Brain microvascular endothelial cell (primary cell): ENCODE results near the gene TPRN.

ENCODE experiments used
- DNase-seq: peaks from one replicate; pipeline ENCODE4 v3.0.0-alpha.2; 2020
- H3K27ac ChIP-seq: fragments of 250-450 bp; sonication (Bioruptor Pico); 2 replicates; pipeline ENCODE4 v1.5.1; 2020; ENCODE audit warnings: mild to moderate bottlenecking, moderate library complexity
- H3K27me3 ChIP-seq: fragments of 250-450 bp; sonication (Bioruptor Pico); replicated peaks from 2 replicates; pipeline ENCODE4 v1.5.1; 2020; ENCODE audit warnings: mild to moderate bottlenecking
- H3K36me3 ChIP-seq: fragments of 250-450 bp; sonication (Bioruptor Pico); replicated peaks from 2 replicates; pipeline ENCODE4 v1.5.1; 2020; ENCODE audit warnings: mild to moderate bottlenecking
- H3K4me3 ChIP-seq: 2 replicates; pipeline ENCODE4 v1.5.1; 2011; ENCODE audit warnings: low read depth, mild to moderate bottlenecking, control low read depth, low read length, moderate library complexity
- in situ Hi-C: cut with HindIII; loops from 2 replicates; pipeline ENCODE4 v1.10.0; 2017; ENCODE audit warnings: low sequenced_read_pairs, low pct_ligation_motif_present
- TF ChIP-seq, protein P1 (sequence below): IDR thresholded peaks from 2 replicates; pipeline ENCODE4 v1.5.1; 2011; ENCODE audit warnings: low read depth, mild to moderate bottlenecking, moderate library complexity, low read length, control low read depth, inconsistent platforms; ENCODE audit errors: missing control alignments

TPRN gene

DNA sequence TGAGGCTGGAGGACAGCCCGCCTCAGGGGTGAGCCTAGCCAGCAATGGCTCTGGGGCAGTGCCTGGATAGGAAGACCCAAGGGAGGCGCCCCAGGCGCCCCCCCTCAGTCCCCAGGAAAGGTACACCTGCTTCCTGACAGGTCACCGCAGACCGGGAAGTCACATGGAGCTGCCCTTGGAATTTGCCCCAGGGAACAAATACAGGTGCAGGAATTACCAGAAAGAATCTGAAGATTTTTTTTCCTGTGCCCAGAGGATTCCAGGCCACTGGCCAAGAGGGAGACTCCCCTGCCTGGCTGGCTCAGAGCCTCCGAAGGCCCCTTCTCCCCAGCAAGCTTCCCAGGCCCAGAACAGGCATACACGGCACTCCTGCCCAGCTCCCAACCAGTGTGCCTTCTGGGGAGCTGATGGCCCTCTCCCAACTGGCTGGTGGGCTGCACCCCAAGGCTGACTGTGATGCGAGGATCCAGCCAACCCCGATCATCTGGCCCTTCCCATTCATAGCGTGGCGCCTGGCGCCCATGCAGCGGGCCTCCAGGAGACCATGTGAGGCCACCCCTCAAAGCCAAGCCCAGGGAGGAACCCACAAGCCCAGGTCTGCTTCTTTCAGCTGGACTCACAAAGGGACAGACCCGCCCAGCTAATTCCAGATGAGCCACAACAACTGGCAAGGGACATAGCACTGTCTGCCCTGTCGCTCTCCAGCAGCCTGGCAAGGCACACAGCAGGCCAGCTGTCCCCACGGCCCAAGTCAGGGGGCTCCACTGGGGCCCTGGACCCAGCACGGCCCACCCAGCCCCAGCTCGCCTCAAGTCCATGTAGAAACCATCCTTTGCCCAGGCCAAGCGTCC lies 2.3 kb downstream of the TPRN start:
- Histone ChIP-seq H3K36me3 (no peaks in the 10 kb centered on the region), H3K4me3 (no peak overlapping the region), H3K27ac (no peak overlapping the region), H3K27me3 (no peaks in the 10 kb centered on the region)
- TF ChIP-seq, protein P1, sequence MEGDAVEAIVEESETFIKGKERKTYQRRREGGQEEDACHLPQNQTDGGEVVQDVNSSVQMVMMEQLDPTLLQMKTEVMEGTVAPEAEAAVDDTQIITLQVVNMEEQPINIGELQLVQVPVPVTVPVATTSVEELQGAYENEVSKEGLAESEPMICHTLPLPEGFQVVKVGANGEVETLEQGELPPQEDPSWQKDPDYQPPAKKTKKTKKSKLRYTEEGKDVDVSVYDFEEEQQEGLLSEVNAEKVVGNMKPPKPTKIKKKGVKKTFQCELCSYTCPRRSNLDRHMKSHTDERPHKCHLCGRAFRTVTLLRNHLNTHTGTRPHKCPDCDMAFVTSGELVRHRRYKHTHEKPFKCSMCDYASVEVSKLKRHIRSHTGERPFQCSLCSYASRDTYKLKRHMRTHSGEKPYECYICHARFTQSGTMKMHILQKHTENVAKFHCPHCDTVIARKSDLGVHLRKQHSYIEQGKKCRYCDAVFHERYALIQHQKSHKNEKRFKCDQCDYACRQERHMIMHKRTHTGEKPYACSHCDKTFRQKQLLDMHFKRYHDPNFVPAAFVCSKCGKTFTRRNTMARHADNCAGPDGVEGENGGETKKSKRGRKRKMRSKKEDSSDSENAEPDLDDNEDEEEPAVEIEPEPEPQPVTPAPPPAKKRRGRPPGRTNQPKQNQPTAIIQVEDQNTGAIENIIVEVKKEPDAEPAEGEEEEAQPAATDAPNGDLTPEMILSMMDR = no peak
- in situ Hi-C loops = no loop called here
- DNase-seq = no peak

GRCh38 chr9:137195525-137196220 lies 4.9 kb downstream of the TPRN start:
- Histone ChIP-seq H3K27ac (no peak overlapping the region), H3K36me3 (peaks cover 8% of the 10 kb centered on the region), H3K27me3 (no peaks in the 10 kb centered on the region), H3K4me3 (no peak overlapping the region)
- no peak for DNase-seq
- TF ChIP-seq, protein P1 = no peak
- in situ Hi-C loops = no loop called here

DNA sequence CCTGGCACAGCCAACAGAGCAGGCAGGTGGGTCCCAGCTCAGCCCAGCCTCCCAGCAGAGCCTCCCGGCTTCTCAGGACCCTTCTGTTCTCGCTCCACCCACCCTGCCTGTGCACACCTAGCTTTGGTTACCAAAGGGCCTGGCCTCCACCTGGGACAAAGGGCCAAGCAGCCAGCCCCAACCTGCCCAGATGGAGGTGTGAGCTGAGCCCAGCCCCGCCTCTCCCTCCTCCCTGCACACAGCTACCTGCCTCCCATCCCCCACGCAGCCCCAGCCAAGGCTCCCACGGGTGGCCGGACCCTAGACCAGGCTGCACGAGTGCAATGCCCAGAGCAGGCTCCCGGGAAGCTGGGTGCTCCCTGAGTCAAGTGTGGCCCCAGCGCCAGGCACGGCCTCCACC lies 5.6 kb downstream of the TPRN start:
- peaks cover 11% of the 10 kb centered on the region for H3K36me3 ChIP-seq
- DNase-seq = no peak
- TF ChIP-seq, protein P1 = no peak
- no peak overlapping the region for H3K27ac ChIP-seq
- in situ Hi-C loops = no loop called here
- no peak overlapping the region for H3K4me3 ChIP-seq
- no peaks in the 10 kb centered on the region for H3K27me3 ChIP-seq

- Histone ChIP-seq H3K27ac (no peak overlapping the region), H3K4me3 (no peak overlapping the region), H3K36me3 (peaks cover 13% of the 10 kb centered on the region), H3K27me3 (no peaks in the 10 kb centered on the region)
- no peak for DNase-seq
- in situ Hi-C loops = no loop called here
- TF ChIP-seq, protein P1 = no peak
Observed at GRCh38 chr9:137194388-137194787, 6.2 kb downstream of the TPRN start.

DNA sequence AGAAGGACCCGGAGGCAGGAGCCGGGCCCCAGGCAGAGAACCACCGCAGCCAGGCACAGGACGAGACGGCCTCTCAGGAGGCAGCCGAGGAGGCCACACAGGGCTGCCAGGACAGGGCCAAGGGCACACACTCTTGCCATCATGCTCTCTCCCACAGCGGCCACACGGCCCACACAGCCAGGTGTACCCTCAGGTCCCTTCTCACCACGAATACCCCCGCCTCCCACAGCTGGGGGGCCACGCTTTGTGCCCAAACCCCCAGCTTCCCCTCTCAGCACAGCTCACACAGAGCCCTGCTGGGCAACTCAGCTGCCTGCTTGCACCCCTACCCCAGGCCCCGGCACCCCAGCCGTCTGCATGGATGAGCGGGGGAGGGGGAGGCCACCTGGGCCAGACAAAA lies 6.8 kb downstream of the TPRN start:
- Histone ChIP-seq H3K27ac (no peak overlapping the region), H3K27me3 (no peaks in the 10 kb centered on the region), H3K36me3 (peaks cover 13% of the 10 kb centered on the region), H3K4me3 (no peak overlapping the region)
- DNase-seq = no peak
- in situ Hi-C loops = no loop called here
- TF ChIP-seq, protein P1 = no peak
